Neuron (in vitro differentiated cells): ENCODE measurements around the gene PGS1.

Experiments
- H2AFZ ChIP-seq: one replicate; pipeline ENCODE4 v1.6.1; 2013; ENCODE audit warnings: low read depth, mild to moderate bottlenecking, inconsistent platforms, low read length, moderate library complexity
- H3K27me3 ChIP-seq: one replicate; pipeline ENCODE4 v1.6.1; 2013; ENCODE audit warnings: low read length; ENCODE audit not compliant: insufficient read depth
- H3K36me3 ChIP-seq: one replicate; pipeline ENCODE4 v1.6.1; 2013; ENCODE audit warnings: low read length; ENCODE audit not compliant: insufficient read depth
- H3K4me1 ChIP-seq: one replicate; pipeline ENCODE4 v1.6.1; 2013; ENCODE audit warnings: low read length; ENCODE audit not compliant: insufficient read depth
- H3K4me3 ChIP-seq: 2 replicates; pipeline ENCODE4 v1.5.1; 2013; ENCODE audit warnings: mild to moderate bottlenecking, low read length, moderate library complexity
- H3K9me3 ChIP-seq: one replicate; pipeline ENCODE4 v1.6.1; 2013; ENCODE audit warnings: low read length

Gene PGS1

DNA sequence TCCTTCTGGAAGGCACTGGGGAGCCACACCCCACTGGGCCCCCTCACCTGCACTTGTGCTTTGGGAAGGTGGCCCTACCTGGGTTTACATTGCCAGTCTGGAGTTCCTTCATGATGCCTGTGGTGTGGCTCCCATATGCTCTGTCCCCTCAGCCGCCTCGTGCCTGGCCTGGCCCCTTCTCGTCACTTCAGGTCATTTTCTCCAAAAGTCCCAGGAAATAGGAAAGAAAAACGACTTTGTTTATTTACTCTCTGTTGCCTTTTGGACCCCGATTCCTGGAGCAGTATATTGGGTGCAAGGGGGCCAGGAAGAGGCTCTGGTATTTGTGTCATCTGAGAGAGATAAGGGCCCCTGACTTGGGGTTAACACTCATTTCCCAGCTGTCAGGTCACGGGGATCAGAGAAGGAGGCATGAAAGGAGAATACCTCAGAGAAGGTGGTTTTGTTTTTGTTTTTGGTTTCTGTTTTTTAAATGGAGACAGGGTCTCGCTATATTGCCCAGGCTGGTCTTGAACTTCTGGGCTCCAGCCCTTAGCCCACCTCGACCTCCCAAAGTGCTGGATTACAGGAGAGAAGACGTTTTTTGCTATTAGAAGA is 23.3 kb upstream of the PGS1 start:
- no peak overlapping the region for H2AFZ ChIP-seq
- no peaks in the 10 kb centered on the region for H3K9me3 ChIP-seq
- H3K27me3 ChIP-seq: no peaks in the 10 kb centered on the region
- peak overlapping the region; percentile 97 for H3K4me3 ChIP-seq
- peaks cover 39% of the 10 kb centered on the region for H3K36me3 ChIP-seq
- peaks cover 55% of the 10 kb centered on the region for H3K4me1 ChIP-seq

DNA sequence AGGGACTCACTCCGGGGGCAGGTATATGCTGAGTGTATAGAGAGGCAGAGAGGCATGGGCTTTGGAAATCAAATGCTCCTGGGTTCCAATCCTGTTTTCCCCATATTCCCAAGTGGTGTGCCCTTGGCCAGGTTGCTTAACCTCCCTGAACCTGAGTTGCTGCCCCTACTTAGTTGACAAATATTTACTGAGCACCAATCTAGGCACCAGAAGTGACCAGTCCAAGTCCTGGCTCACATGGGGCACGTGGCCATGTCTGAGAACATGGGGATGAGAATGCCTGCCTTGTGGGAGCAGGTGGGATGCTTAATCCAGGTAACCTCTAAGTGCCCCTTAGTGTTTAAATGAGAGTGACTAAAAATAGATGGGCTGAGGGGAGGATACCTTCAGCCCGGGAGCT is 22.7 kb upstream of the PGS1 start:
- H2AFZ ChIP-seq: no peak overlapping the region
- peaks cover 39% of the 10 kb centered on the region for H3K36me3 ChIP-seq
- no peaks in the 10 kb centered on the region for H3K27me3 ChIP-seq
- peak overlapping the region; percentile 97 for H3K4me3 ChIP-seq
- H3K4me1 ChIP-seq: peaks cover 55% of the 10 kb centered on the region
- H3K9me3 ChIP-seq: no peaks in the 10 kb centered on the region

DNA sequence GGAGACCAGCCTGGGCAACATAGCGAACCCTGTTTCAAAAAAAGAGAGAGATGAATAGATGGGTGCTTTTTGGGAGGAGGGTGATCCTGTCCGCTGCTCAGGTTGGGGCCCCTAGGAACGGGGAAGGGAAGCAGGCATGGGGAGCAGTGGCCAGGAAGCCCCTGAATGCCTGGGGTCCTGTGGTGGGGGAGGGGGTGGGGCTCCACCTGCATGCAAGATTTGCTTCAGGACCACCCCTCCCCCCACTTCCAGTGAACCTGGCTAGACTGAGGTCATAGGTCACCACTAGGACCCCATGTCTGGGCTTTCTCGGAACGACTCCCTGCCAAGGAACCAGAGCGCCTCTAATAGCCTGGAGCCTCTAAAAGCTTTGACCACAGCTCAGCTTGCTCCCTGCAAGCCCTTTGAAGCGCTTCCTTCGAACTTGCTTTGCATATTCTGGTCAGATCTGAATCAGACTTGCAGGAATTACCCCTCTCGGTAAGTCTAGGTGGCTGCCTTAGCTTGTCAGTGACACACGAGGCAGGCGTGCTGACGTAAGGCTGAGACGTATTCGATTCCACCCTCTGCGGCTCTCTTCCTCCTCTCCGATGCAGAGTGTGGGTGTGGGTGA is 22.2 kb upstream of the PGS1 start:
- Histone ChIP-seq H3K4me3 (peak overlapping the region; percentile 97), H3K9me3 (no peaks in the 10 kb centered on the region), H2AFZ (no peak overlapping the region), H3K4me1 (peaks cover 58% of the 10 kb centered on the region), H3K27me3 (no peaks in the 10 kb centered on the region), H3K36me3 (peaks cover 39% of the 10 kb centered on the region)

DNA sequence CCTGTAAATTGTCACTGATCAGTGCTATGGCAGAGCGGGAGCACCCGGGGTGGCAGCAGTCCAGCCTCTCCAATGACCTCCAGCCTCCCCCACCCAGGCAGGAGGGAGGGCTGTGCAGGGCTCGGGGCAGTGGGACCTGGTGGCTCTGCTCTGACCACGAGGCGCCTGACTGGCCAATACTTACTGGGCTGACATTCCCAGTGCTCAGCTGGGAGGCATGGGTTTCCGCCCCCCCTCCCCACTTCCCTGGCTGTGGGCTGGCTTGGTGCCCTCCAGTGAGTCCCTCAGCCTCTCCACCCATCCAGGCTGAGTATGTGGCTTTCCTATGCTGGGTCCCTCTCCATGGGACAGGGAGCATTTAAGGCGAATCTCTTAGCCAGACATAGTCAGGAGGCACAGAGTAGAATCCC is 21.3 kb upstream of the PGS1 start:
- Histone ChIP-seq H3K27me3 (no peaks in the 10 kb centered on the region), H3K36me3 (peaks cover 39% of the 10 kb centered on the region), H3K9me3 (no peaks in the 10 kb centered on the region), H3K4me1 (peaks cover 54% of the 10 kb centered on the region), H3K4me3 (peak overlapping the region; percentile 97), H2AFZ (no peak overlapping the region)

DNA sequence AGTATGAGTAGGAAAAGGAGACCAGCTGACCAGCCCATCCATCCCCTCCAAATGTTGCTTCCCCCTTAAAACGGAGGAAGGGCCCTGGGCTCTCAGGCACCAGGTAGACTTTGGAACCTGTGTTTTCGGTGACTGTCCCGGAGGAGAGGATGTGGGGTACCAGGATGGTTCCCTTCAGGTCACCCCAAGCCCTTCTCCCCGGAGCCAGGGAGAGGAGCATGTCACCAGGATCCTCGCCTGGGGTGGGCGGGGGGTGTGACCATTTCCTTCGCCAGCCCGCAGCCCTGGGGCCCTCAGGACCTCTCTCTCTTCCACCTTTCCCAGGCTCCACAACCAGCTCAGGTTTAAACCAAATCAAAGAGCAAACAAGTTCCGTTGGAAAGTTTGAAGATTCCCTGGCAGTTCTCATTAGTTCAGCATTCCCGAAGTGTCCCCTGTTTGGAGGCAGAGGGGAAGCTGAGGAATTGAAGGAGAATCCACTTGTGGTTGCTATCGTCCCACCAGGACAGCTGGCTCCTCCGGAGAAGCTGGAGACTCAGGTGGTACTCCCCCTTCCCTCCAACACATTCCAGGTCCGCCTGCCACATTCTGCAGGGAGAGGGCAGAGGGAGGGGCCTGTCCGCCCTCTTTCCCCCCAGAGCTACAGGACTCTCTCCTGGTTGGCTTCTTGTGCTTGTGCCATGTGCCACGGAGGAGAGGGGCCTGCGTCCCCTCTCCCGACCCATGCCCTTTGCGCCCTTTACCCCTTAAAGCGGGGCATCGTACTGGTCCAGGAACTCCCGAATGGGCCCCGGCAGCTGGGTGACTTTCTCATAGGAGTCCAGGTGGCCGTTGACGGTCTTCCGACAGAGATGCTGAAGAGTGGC is 20.5 kb upstream of the PGS1 start:
- Histone ChIP-seq H3K27me3 (no peaks in the 10 kb centered on the region), H2AFZ (no peak overlapping the region), H3K9me3 (no peaks in the 10 kb centered on the region), H3K4me3 (peak overlapping the region; percentile 97), H3K4me1 (peaks cover 57% of the 10 kb centered on the region), H3K36me3 (peaks cover 39% of the 10 kb centered on the region)

- H3K4me1 ChIP-seq: peaks cover 53% of the 10 kb centered on the region
- peak overlapping the region; percentile 97 for H3K4me3 ChIP-seq
- peaks cover 39% of the 10 kb centered on the region for H3K36me3 ChIP-seq
- H2AFZ ChIP-seq: no peak overlapping the region
- H3K9me3 ChIP-seq: no peaks in the 10 kb centered on the region
- H3K27me3 ChIP-seq: no peaks in the 10 kb centered on the region
These were observed 19.7 kb upstream of the PGS1 start for GRCh38 chr17:78358538-78359320.

GRCh38 chr17:78359321-78359996 is 19.0 kb upstream of the PGS1 start:
- Histone ChIP-seq H3K36me3 (peaks cover 39% of the 10 kb centered on the region), H3K4me1 (peaks cover 54% of the 10 kb centered on the region), H3K27me3 (no peaks in the 10 kb centered on the region), H2AFZ (no peak overlapping the region), H3K4me3 (peak overlapping the region; percentile 97), H3K9me3 (no peaks in the 10 kb centered on the region)

- no peaks in the 10 kb centered on the region for H3K9me3 ChIP-seq
- peak within 1 kb of the TSS; percentile 97 for H3K4me3 ChIP-seq
- H3K27me3 ChIP-seq: no peaks in the 10 kb centered on the region
- H2AFZ ChIP-seq: peak within 1 kb of the TSS; percentile 76
- peaks cover 55% of the 10 kb centered on the region for H3K4me1 ChIP-seq
- peaks cover 38% of the 10 kb centered on the region for H3K36me3 ChIP-seq
These were observed 18.5 kb upstream of the PGS1 start, which contains the start of gene SOCS3 for GRCh38 chr17:78359997-78360370. Gene SOCS3, minus strand, starts transcription at chr17:78360077. Its CDS starts 982 bp downstream, at chr17:78359095.

- H3K9me3 ChIP-seq: no peaks in the 10 kb centered on the region
- H2AFZ ChIP-seq: peak overlapping the region; percentile 76
- H3K36me3 ChIP-seq: peaks cover 32% of the 10 kb centered on the region
- peaks cover 55% of the 10 kb centered on the region for H3K4me1 ChIP-seq
- no peaks in the 10 kb centered on the region for H3K27me3 ChIP-seq
- peak overlapping the region; percentile 97 for H3K4me3 ChIP-seq
These were observed 17.9 kb upstream of the PGS1 start for GRCh38 chr17:78360371-78361224.

GRCh38 chr17:78361225-78361701 is 17.2 kb upstream of the PGS1 start:
- Histone ChIP-seq H3K9me3 (no peaks in the 10 kb centered on the region), H3K4me1 (peaks cover 53% of the 10 kb centered on the region), H3K27me3 (no peaks in the 10 kb centered on the region), H3K4me3 (peak overlapping the region; percentile 97), H3K36me3 (peaks cover 25% of the 10 kb centered on the region), H2AFZ (peak overlapping the region; percentile 76)

- H3K9me3 ChIP-seq: no peaks in the 10 kb centered on the region
- peaks cover 56% of the 10 kb centered on the region for H3K4me1 ChIP-seq
- H3K36me3 ChIP-seq: peaks cover 17% of the 10 kb centered on the region
- H3K27me3 ChIP-seq: no peaks in the 10 kb centered on the region
- H3K4me3 ChIP-seq: no peak overlapping the region
- no peak overlapping the region for H2AFZ ChIP-seq
These were observed 16.2 kb upstream of the PGS1 start for GRCh38 chr17:78362232-78362631.
